PC-3 (cell line): Measurements from ENCODE around the gene ANAPC15. TPM values are rescaled to one million over a fixed set of nuclear protein-coding genes. Genes with fewer than 3 reads are reported as not detected.

Source experiments
- ATAC-seq: fragments of 200-7000 bp; cut with Tn5 transposase; 2 replicates; pipeline ENCODE4 v1.9.1; 2020; ENCODE audit warnings: mild to moderate bottlenecking, moderate library complexity
- BruUV-seq: library from RNA; stranded (reverse); fragments of 400-500 nt; replicated peaks from 2 replicates; lab custom pipeline; 2021; lab: Mats Ljungman, UMichigan
- CTCF ChIA-PET: fragments of 300-600 bp; sonication (Branson Sonifier 250); formaldehyde crosslinking; loops from one replicate; lab custom pipeline; 2022; ENCODE audit warnings: antibody characterized with exemption; lab: Charles Lee
- POLR2A ChIA-PET: fragments of 300-600 bp; sonication (Branson Sonifier 250); formaldehyde crosslinking; loops from one replicate; lab custom pipeline; 2022; ENCODE audit warnings: antibody characterized with exemption; ENCODE audit not compliant: unreplicated experiment; lab: Charles Lee
- DNase-seq: peaks from one replicate; pipeline ENCODE4 v3.0.0-alpha.2; 2015
- H2AFZ ChIP-seq: fragments of 300-600 bp; sonication (generic); 2 replicates; pipeline ENCODE4 v1.6.0; 2016; ENCODE audit warnings: antibody characterized with exemption, low read length
- H3F3A ChIP-seq: fragments of 300-600 bp; sonication (generic); one replicate; pipeline ENCODE4 v1.6.0; 2017; ENCODE audit warnings: antibody characterized with exemption, low read length, control low read depth, mild to moderate bottlenecking; ENCODE audit not compliant: unreplicated experiment
- H3K27ac ChIP-seq: fragments of 300-600 bp; sonication (generic); 2 replicates; pipeline ENCODE4 v1.5.1; 2016; ENCODE audit warnings: mild to moderate bottlenecking, low read length
- H3K27me3 ChIP-seq: fragments of 300-600 bp; sonication (generic); 2 replicates; pipeline ENCODE4 v1.6.1; 2016; ENCODE audit warnings: low read length, mixed read lengths
- H3K36me3 ChIP-seq: fragments of 300-600 bp; sonication (generic); 2 replicates; pipeline ENCODE4 v1.6.1; 2016; ENCODE audit warnings: low read depth, mixed run types, low read length, mixed read lengths
- H3K4me1 ChIP-seq: fragments of 300-600 bp; sonication (generic); 2 replicates; pipeline ENCODE4 v1.5.1; 2016; ENCODE audit warnings: low read length; ENCODE audit not compliant: insufficient read depth
- H3K4me2 ChIP-seq: fragments of 300-600 bp; sonication (generic); 2 replicates; pipeline ENCODE4 v1.6.0; 2016; ENCODE audit warnings: low read length
- H3K4me3 ChIP-seq: fragments of 300-600 bp; sonication (generic); 2 replicates; pipeline ENCODE4 v1.5.1; 2016; ENCODE audit warnings: mild to moderate bottlenecking, low read length, mixed read lengths
- H3K79me2 ChIP-seq: fragments of 300-600 bp; sonication (generic); 2 replicates; pipeline ENCODE4 v1.6.1; 2017; ENCODE audit warnings: low read length, mixed read lengths
- H3K9ac ChIP-seq: fragments of 300-600 bp; sonication (generic); 2 replicates; pipeline ENCODE4 v1.6.0; 2016; ENCODE audit warnings: mild to moderate bottlenecking, low read length
- H3K9me2 ChIP-seq: fragments of 300-600 bp; sonication (generic); replicated peaks from 2 replicates; pipeline ENCODE4 v1.6.1; 2016; ENCODE audit warnings: mixed run types, low read length, mixed read lengths
- H3K9me3 ChIP-seq: fragments of 300-600 bp; sonication (generic); 2 replicates; pipeline ENCODE4 v1.6.1; 2016; ENCODE audit warnings: low read length, mixed read lengths
- H4K20me1 ChIP-seq: fragments of 300-600 bp; sonication (generic); 2 replicates; pipeline ENCODE4 v1.6.1; 2016; ENCODE audit warnings: low read length, mixed read lengths
- CTCF ChIP-seq: fragments of 300-600 bp; sonication (generic); conservative IDR thresholded peaks from 2 replicates; pipeline ENCODE4 v1.5.1; 2017; ENCODE audit warnings: antibody characterized with exemption, low read depth, mild to moderate bottlenecking, low read length
- EZH2 ChIP-seq: fragments of 300-600 bp; sonication (generic); IDR thresholded peaks from one replicate; pipeline ENCODE4 v1.6.1; 2017; ENCODE audit warnings: antibody characterized with exemption, mild to moderate bottlenecking, low read length; ENCODE audit not compliant: unreplicated experiment
- EZH2phosphoT487 ChIP-seq: fragments of 300-600 bp; sonication (generic); IDR thresholded peaks from 2 replicates; pipeline ENCODE4 v1.6.1; 2018; ENCODE audit warnings: mild to moderate bottlenecking, antibody characterized with exemption, low read length, borderline replicate concordance
- intact Hi-C: fragments of 100-400 bp; cut with micrococcal nuclease; formaldehyde crosslinking; loops from 2 replicates; pipeline ENCODE4 v1.9.0; 2023
- total RNA-seq: library from RNA; depleted of rRNA; stranded (reverse); fragments of >200 nt; gene quantifications from 2 replicates; pipeline ENCODE4 v1.2.3, GENCODE V29; 2014

The ANAPC15 gene
- total RNA-seq, 1 experiment from 2014 or later: 65.4 TPM

- Histone ChIP-seq H3K4me3 (peak overlapping the region; percentile 83), H3K9me3 (no peaks in the 10 kb centered on the region), H3K9ac (peak overlapping the region; percentile 97), H3K9me2 (no peaks in the 10 kb centered on the region), H3K27me3 (no peaks in the 10 kb centered on the region), H2AFZ (peak overlapping the region; percentile 81), H3F3A (no peaks in the 10 kb centered on the region), H3K4me2 (peak overlapping the region; percentile 92), H3K27ac (peak overlapping the region; percentile 81), H4K20me1 (no peaks in the 10 kb centered on the region), H3K79me2 (peaks cover 31% of the 10 kb centered on the region), H3K36me3 (peaks cover 14% of the 10 kb centered on the region; the same call in 1 of the 2 replicates), H3K4me1 (peaks cover 18% of the 10 kb centered on the region)
- intact Hi-C loops: loop anchor here (5.0 kb wide), 1 partner anchor 80 kb away; no protein-coding TSS in a partner anchor
- TSS peak; percentile 64 for BruUV-seq
- TF ChIP-seq EZH2 (no peak), EZH2phosphoT487 (no peak), CTCF (no peak)
- ChIA-PET POLR2A (interaction anchor here (0.7 kb wide), 1 partner anchor 312 kb away, joined by 8 read pairs; no protein-coding TSS in a partner anchor), CTCF (no interaction called here)
- no peak for DNase-seq
- no peak; the same call in 1 of the 2 replicates for ATAC-seq
Observed at GRCh38 chr11:72102631-72102945, 9.9 kb downstream of the ANAPC15 start.

- H3K36me3 ChIP-seq: peaks cover 19% of the 10 kb centered on the region; the same call in 1 of the 2 replicates
- no peaks in the 10 kb centered on the region for H3K9me3 ChIP-seq
- TF ChIP-seq CTCF (no peak), EZH2 (no peak), EZH2phosphoT487 (no peak)
- POLR2A ChIA-PET: interaction anchor here (0.7 kb wide), 1 partner anchor 313 kb away, joined by 8 read pairs; no protein-coding TSS in a partner anchor
- peak overlapping the region; percentile 81; the same call in 1 of the 2 replicates for H2AFZ ChIP-seq
- peak overlapping the region; percentile 97 for H3K9ac ChIP-seq
- BruUV-seq: no TSS peak
- H3K9me2 ChIP-seq: no peaks in the 10 kb centered on the region
- H3K79me2 ChIP-seq: peaks cover 31% of the 10 kb centered on the region
- peak overlapping the region; percentile 92 for H3K4me2 ChIP-seq
- H3F3A ChIP-seq: no peaks in the 10 kb centered on the region
- DNase-seq: no peak
- intact Hi-C loops: loop anchor here (5.0 kb wide), 1 partner anchor 80 kb away; no protein-coding TSS in a partner anchor
- no peaks in the 10 kb centered on the region for H4K20me1 ChIP-seq
- H3K27ac ChIP-seq: peak overlapping the region; percentile 81
- CTCF ChIA-PET: interaction anchor here (0.6 kb wide), 1 partner anchor 126 kb away, joined by 3 read pairs; no protein-coding TSS in a partner anchor
- no peak for ATAC-seq
- no peaks in the 10 kb centered on the region for H3K27me3 ChIP-seq
- peak overlapping the region; percentile 83 for H3K4me3 ChIP-seq
- H3K4me1 ChIP-seq: peaks cover 18% of the 10 kb centered on the region
Observed at GRCh38 chr11:72102162-72102561, 10.3 kb downstream of the ANAPC15 start.

- H2AFZ ChIP-seq: no peak overlapping the region
- no peaks in the 10 kb centered on the region for H4K20me1 ChIP-seq
- H3K9me3 ChIP-seq: no peaks in the 10 kb centered on the region
- no peaks in the 10 kb centered on the region for H3F3A ChIP-seq
- ATAC-seq (no peak), DNase-seq (no peak)
- intact Hi-C loops: loop anchor here (5.0 kb wide), 1 partner anchor 82 kb away; no protein-coding TSS in a partner anchor
- H3K4me2 ChIP-seq: 0 out of 2 replicates have a peak overlapping the region, but pooled peaks have one; percentile 92
- no peaks in the 10 kb centered on the region for H3K9me2 ChIP-seq
- peaks cover 25% of the 10 kb centered on the region; the same call in 1 of the 2 replicates for H3K36me3 ChIP-seq
- no peak overlapping the region for H3K4me3 ChIP-seq
- H3K4me1 ChIP-seq: peaks cover 18% of the 10 kb centered on the region
- TF ChIP-seq EZH2: no peak
- TF ChIP-seq CTCF: no peak
- no peak for TF ChIP-seq EZH2phosphoT487
- H3K27me3 ChIP-seq: no peaks in the 10 kb centered on the region
- BruUV-seq: no TSS peak
- ChIA-PET CTCF (no interaction called here), POLR2A (no interaction called here)
- no peak overlapping the region for H3K9ac ChIP-seq
- no peak overlapping the region for H3K27ac ChIP-seq
- peaks cover 31% of the 10 kb centered on the region for H3K79me2 ChIP-seq
Observed at GRCh38 chr11:72100462-72100861, 12.0 kb downstream of the ANAPC15 start.
